Mesendoderm (in vitro differentiated cells): ENCODE measurements around the gene CCDC186.

Experiments
- DNase-seq: peaks from one replicate; pipeline ENCODE4 v3.0.0; 2013
- H2AK5ac ChIP-seq: 2 replicates; pipeline ENCODE4 v1.6.1; 2013; ENCODE audit warnings: low read length, inconsistent platforms
- H2BK120ac ChIP-seq: 2 replicates; pipeline ENCODE4 v1.6.1; 2013; ENCODE audit warnings: low read depth, mild to moderate bottlenecking, low read length, moderate library complexity, mixed read lengths
- H2BK15ac ChIP-seq: replicated peaks from 2 replicates; pipeline ENCODE4 v1.6.1; 2013; ENCODE audit warnings: low read depth, mild to moderate bottlenecking, moderate library complexity
- H2BK5ac ChIP-seq: 2 replicates; pipeline ENCODE4 v1.6.1; 2013; ENCODE audit warnings: low read length, inconsistent platforms
- H3K18ac ChIP-seq: 2 replicates; pipeline ENCODE4 v1.6.1; 2013; ENCODE audit warnings: mild to moderate bottlenecking, low read length, mixed read lengths
- H3K23ac ChIP-seq: one replicate; pipeline ENCODE4 v1.6.1; 2013; ENCODE audit warnings: low read length
- H3K27ac ChIP-seq: 2 replicates; pipeline ENCODE4 v1.5.1; 2013; ENCODE audit warnings: low read depth, mild to moderate bottlenecking, inconsistent platforms, low read length, moderate library complexity
- H3K27me3 ChIP-seq: 2 replicates; pipeline ENCODE4 v1.6.1; 2013; ENCODE audit warnings: low read length, control low read depth, mild to moderate bottlenecking, inconsistent platforms; ENCODE audit not compliant: insufficient read depth, poor library complexity
- H3K36me3 ChIP-seq: 2 replicates; pipeline ENCODE4 v1.6.1; 2013; ENCODE audit warnings: low read length, inconsistent platforms; ENCODE audit not compliant: control insufficient read depth, insufficient read depth
- H3K4ac ChIP-seq: one replicate; pipeline ENCODE4 v1.6.1; 2013; ENCODE audit warnings: low read depth, mild to moderate bottlenecking, low read length, moderate library complexity
- H3K4me1 ChIP-seq: 2 replicates; pipeline ENCODE4 v1.6.1; 2013; ENCODE audit warnings: low read depth, low read length, inconsistent platforms; ENCODE audit not compliant: control insufficient read depth
- H3K4me2 ChIP-seq: 2 replicates; pipeline ENCODE4 v1.6.1; 2013; ENCODE audit warnings: low read length
- H3K4me3 ChIP-seq: 2 replicates; pipeline ENCODE4 v1.5.1; 2013; ENCODE audit warnings: mild to moderate bottlenecking, low read length
- H3K56ac ChIP-seq: one replicate; pipeline ENCODE4 v1.6.1; 2013; ENCODE audit warnings: low read length
- H3K79me1 ChIP-seq: 2 replicates; pipeline ENCODE4 v1.6.1; 2013; ENCODE audit warnings: low read length, inconsistent platforms
- H3K79me2 ChIP-seq: 2 replicates; pipeline ENCODE4 v1.6.1; 2013; ENCODE audit warnings: mild to moderate bottlenecking, low read length; ENCODE audit not compliant: control insufficient read depth, insufficient read depth
- H3K9ac ChIP-seq: 2 replicates; pipeline ENCODE4 v1.6.1; 2013; ENCODE audit warnings: low read length, inconsistent platforms
- H4K5ac ChIP-seq: one replicate; pipeline ENCODE4 v1.6.1; 2013; ENCODE audit warnings: low read length
- H4K8ac ChIP-seq: one replicate; pipeline ENCODE4 v1.6.1; 2013; ENCODE audit warnings: low read depth, mild to moderate bottlenecking, control low read depth, low read length, moderate library complexity
- WGBS: extraction: QIAGEN DNeasy Blood & Tissue Kit; methylation state at CpG from one replicate; pipeline ENCODE4 v1.1.7; 2013; ENCODE audit warnings: low lambda C conversion rate, missing lambda C conversion rate; ENCODE audit not compliant: insufficient coverage; ENCODE audit errors: extremely low coverage; 5-methylcytosine and 5-hydroxymethylcytosine counted together

The CCDC186 gene

GRCh38 chr10:114173603-114173920, 441 bp downstream of the CCDC186 start:
- no peak overlapping the region for H2BK120ac ChIP-seq
- H3K9ac ChIP-seq: peak overlapping the region; percentile 94
- peak overlapping the region; percentile 99 for H3K4me3 ChIP-seq
- H3K79me2 ChIP-seq: peaks cover 32% of the 10 kb centered on the region
- H3K4ac ChIP-seq: no peak overlapping the region
- DNase-seq: no peak
- peak overlapping the region; percentile 77 for H3K27ac ChIP-seq
- H2BK5ac ChIP-seq: peak overlapping the region; percentile 44
- no peak overlapping the region for H2AK5ac ChIP-seq
- no peaks in the 10 kb centered on the region for H3K27me3 ChIP-seq
- no peak overlapping the region for H3K18ac ChIP-seq
- peak overlapping the region; percentile 28 for H3K4me2 ChIP-seq
- no peak overlapping the region for H4K5ac ChIP-seq
- no peaks in the 10 kb centered on the region for H3K36me3 ChIP-seq
- no peak overlapping the region for H4K8ac ChIP-seq
- no peak overlapping the region for H2BK15ac ChIP-seq
- peak overlapping the region; percentile 48 for H3K23ac ChIP-seq
- H3K79me1 ChIP-seq: peaks cover 1% of the 10 kb centered on the region
- H3K56ac ChIP-seq: peak overlapping the region; percentile 98
- no peaks in the 10 kb centered on the region for H3K4me1 ChIP-seq
- no CpG with 5 or more reads among the region's 23 CpGs for WGBS

DNA sequence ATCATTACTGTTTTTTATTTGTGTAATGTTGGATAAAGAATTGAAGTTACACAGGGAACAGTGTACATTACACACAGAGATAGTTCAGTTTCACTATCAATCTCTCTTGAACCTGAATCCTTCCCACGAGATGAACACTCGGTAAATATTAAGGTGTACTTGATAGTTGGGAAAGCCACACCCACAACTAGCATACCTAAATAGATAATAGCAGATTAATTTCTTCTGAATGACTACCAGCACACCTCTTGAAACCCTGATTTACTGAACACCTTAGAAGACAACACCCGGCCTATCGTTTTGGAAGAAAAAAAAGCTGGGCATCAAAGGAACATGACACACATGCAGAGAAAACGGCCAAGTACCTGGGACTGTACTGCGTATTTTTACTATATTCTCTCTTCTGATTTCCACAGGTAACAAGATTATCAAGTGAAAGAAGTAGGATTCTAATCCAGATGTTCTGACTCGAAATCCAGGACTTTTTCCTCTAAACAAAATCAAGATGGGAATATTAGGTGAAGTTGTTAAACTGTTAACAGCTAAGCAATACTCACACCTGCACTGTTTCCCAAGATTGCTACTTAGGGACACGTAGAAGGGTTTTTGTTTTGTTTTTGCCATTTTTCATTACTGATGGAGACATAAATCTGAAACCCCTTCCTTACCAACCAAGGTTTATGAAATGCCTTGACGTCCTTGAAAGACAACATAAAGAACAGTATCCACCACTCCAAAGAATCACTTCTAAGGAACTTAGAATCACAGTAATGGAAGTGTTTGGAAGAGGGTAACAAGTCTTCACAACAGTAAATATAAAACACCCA, 1.0 kb downstream of the CCDC186 start:
- Histone ChIP-seq H3K79me1 (peaks cover 3% of the 10 kb centered on the region), H2BK15ac (no peak overlapping the region), H3K27ac (no peak overlapping the region), H3K4ac (no peak overlapping the region), H4K8ac (no peak overlapping the region), H3K4me2 (peak overlapping the region; percentile 28), H3K4me3 (peak overlapping the region; percentile 99), H3K23ac (no peak overlapping the region), H4K5ac (no peak overlapping the region), H3K9ac (peak overlapping the region; percentile 94), H3K18ac (no peak overlapping the region), H2AK5ac (no peak overlapping the region), H3K36me3 (no peaks in the 10 kb centered on the region), H2BK120ac (no peak overlapping the region), H3K4me1 (no peaks in the 10 kb centered on the region), H3K56ac (peak overlapping the region; percentile 98), H3K79me2 (peaks cover 36% of the 10 kb centered on the region), H3K27me3 (no peaks in the 10 kb centered on the region), H2BK5ac (no peak overlapping the region)
- no peak for DNase-seq
- no CpG with 5 or more reads among the region's 9 CpGs for WGBS

DNA sequence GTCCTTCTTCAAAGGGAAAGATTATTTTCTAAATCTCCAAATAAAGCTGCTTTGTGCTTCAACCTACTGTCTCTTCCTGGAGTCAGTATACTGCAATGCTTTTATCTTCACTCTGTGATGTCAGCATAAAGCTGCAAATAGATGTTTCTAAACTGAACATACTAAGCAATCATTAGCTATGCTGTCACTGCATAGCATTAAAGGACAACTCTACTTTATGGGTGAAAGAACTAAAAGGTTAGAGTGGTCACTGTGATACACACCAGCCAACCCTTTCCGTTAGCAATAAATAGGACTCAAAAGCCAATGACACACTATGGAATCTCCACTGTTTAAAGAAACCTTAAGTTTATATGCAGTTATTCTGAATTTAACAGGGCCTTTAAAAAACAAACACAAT, 1.8 kb downstream of the CCDC186 start:
- no peak overlapping the region for H4K5ac ChIP-seq
- DNase-seq: no peak
- no peak overlapping the region for H3K56ac ChIP-seq
- no peak overlapping the region for H3K18ac ChIP-seq
- H2AK5ac ChIP-seq: no peak overlapping the region
- H3K9ac ChIP-seq: no peak overlapping the region
- H3K79me2 ChIP-seq: peaks cover 40% of the 10 kb centered on the region
- no peaks in the 10 kb centered on the region for H3K4me1 ChIP-seq
- no peak overlapping the region for H2BK5ac ChIP-seq
- H2BK15ac ChIP-seq: no peak overlapping the region
- H3K27ac ChIP-seq: no peak overlapping the region
- H3K23ac ChIP-seq: no peak overlapping the region
- no peak overlapping the region for H3K4me3 ChIP-seq
- no peak overlapping the region for H3K4me2 ChIP-seq
- H2BK120ac ChIP-seq: no peak overlapping the region
- H3K36me3 ChIP-seq: no peaks in the 10 kb centered on the region
- peaks cover 6% of the 10 kb centered on the region for H3K79me1 ChIP-seq
- no peak overlapping the region for H3K4ac ChIP-seq
- no CpG with 5 or more reads among the region's 1 CpG for WGBS
- no peak overlapping the region for H4K8ac ChIP-seq
- no peaks in the 10 kb centered on the region for H3K27me3 ChIP-seq

GRCh38 chr10:114168450-114169009, 5.5 kb downstream of the CCDC186 start:
- Histone ChIP-seq H3K79me1 (peaks cover 7% of the 10 kb centered on the region), H3K27ac (no peak overlapping the region), H3K23ac (no peak overlapping the region), H4K5ac (no peak overlapping the region), H3K56ac (no peak overlapping the region), H3K79me2 (peaks cover 40% of the 10 kb centered on the region), H2BK15ac (no peak overlapping the region), H3K4me2 (no peak overlapping the region), H3K18ac (no peak overlapping the region), H2AK5ac (no peak overlapping the region), H3K4me1 (peaks cover 4% of the 10 kb centered on the region), H3K27me3 (no peaks in the 10 kb centered on the region), H3K4me3 (no peak overlapping the region), H2BK120ac (no peak overlapping the region), H4K8ac (no peak overlapping the region), H3K9ac (no peak overlapping the region), H3K36me3 (no peaks in the 10 kb centered on the region), H3K4ac (no peak overlapping the region), H2BK5ac (no peak overlapping the region)
- no CpG with 5 or more reads among the region's 3 CpGs for WGBS
- DNase-seq: no peak

GRCh38 chr10:114167985-114168384, 6.0 kb downstream of the CCDC186 start:
- Histone ChIP-seq H2BK15ac (no peak overlapping the region), H3K4me1 (peaks cover 4% of the 10 kb centered on the region), H3K4me3 (no peak overlapping the region), H3K27ac (no peak overlapping the region), H3K4ac (no peak overlapping the region), H2BK5ac (no peak overlapping the region), H3K4me2 (no peak overlapping the region), H3K56ac (no peak overlapping the region), H3K27me3 (no peaks in the 10 kb centered on the region), H3K18ac (no peak overlapping the region), H3K36me3 (no peaks in the 10 kb centered on the region), H3K79me2 (peaks cover 37% of the 10 kb centered on the region), H2BK120ac (no peak overlapping the region), H4K5ac (no peak overlapping the region), H2AK5ac (no peak overlapping the region), H4K8ac (no peak overlapping the region), H3K23ac (no peak overlapping the region), H3K9ac (no peak overlapping the region), H3K79me1 (peaks cover 7% of the 10 kb centered on the region)
- no CpG with 5 or more reads among the region's 3 CpGs for WGBS
- DNase-seq: no peak
